ENCODE data around the gene CMPK2. TPM values are rescaled to one million over a fixed set of nuclear protein-coding genes. Genes with fewer than 3 reads are reported as not detected.

CMPK2 gene
- total and polyA plus RNA-seq, 10 of the 15 experiments (the other 5 are each of a cell fraction or from before 2014, with no cell fraction given), result 0.50 to 5.6 (median 3.2) TPM

GRCh38 chr2:6914828-6915227, 49.1 kb upstream of the CMPK2 start (continued):
- TF ChIP-seq CBFB (IDR thresholded peaks at IDR 0.05; ENCODE audit: low read depth) (no peak), NFIC (IDR thresholded peaks at IDR 0.05; ENCODE audit: low read depth, low read length) (no peak), IRF4 (IDR thresholded peaks at IDR 0.05; ENCODE audit: low read depth, low read length) (no peak), RB1 (IDR thresholded peaks at IDR 0.05; ENCODE audit: borderline replicate concordance) (no peak), ZBTB4 (CRISPR knock-in tag; IDR thresholded peaks at IDR 0.05) (no peak), TCF3 (IDR thresholded peaks at IDR 0.05; ENCODE audit: borderline replicate concordance, insufficient read depth, low read depth, low read length) (0 out of 2 replicates have a peak, but pooled peaks have one; percentile 25), ZBED1 (IDR thresholded peaks at IDR 0.05; ENCODE audit: borderline replicate concordance) (no peak)
- TF ChIP-seq, protein P1, sequence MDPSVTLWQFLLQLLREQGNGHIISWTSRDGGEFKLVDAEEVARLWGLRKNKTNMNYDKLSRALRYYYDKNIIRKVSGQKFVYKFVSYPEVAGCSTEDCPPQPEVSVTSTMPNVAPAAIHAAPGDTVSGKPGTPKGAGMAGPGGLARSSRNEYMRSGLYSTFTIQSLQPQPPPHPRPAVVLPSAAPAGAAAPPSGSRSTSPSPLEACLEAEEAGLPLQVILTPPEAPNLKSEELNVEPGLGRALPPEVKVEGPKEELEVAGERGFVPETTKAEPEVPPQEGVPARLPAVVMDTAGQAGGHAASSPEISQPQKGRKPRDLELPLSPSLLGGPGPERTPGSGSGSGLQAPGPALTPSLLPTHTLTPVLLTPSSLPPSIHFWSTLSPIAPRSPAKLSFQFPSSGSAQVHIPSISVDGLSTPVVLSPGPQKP (IDR thresholded peaks at IDR 0.05; ENCODE audit: low read depth, low read length), result no peak
- TF ChIP-seq, protein P2, sequence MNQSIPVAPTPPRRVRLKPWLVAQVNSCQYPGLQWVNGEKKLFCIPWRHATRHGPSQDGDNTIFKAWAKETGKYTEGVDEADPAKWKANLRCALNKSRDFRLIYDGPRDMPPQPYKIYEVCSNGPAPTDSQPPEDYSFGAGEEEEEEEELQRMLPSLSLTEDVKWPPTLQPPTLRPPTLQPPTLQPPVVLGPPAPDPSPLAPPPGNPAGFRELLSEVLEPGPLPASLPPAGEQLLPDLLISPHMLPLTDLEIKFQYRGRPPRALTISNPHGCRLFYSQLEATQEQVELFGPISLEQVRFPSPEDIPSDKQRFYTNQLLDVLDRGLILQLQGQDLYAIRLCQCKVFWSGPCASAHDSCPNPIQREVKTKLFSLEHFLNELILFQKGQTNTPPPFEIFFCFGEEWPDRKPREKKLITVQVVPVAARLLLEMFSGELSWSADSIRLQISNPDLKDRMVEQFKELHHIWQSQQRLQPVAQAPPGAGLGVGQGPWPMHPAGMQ (IDR thresholded peaks at IDR 0.05; ENCODE audit: borderline replicate concordance), result no peak

Data from GM12878 (cell line).